ENCODE results near the gene ARVCF. TPM values are rescaled to one million over a fixed set of nuclear protein-coding genes. Genes with fewer than 3 reads are reported as not detected.

Gene ARVCF
- total RNA-seq, 1 donor from 2014 or later: 25.4 TPM

- Histone ChIP-seq H3K36me3 (peaks cover 84% of the 10 kb centered on the region), H3K4me1 (peaks cover 27% of the 10 kb centered on the region), H3K9me3 (replicated peaks) (no peaks in the 10 kb centered on the region), H3K4me3 (no peak overlapping the region), H3K27ac (replicated peaks) (no peak overlapping the region), H3K27me3 (ENCODE audit: low read depth) (no peaks in the 10 kb centered on the region)
- no peak for TF ChIP-seq CTCF (IDR thresholded peaks at IDR 0.05; ENCODE audit: borderline replicate concordance)
- intact Hi-C loops (cut with micrococcal nuclease): no loop called here
- no peak for DNase-seq
These were observed 23.9 kb upstream of the ARVCF start for GRCh38 chr22:20040327-20041200.

GRCh38 chr22:20039683-20040325, 23.2 kb upstream of the ARVCF start:
- DNase-seq: no peak
- Histone ChIP-seq H3K9me3 (replicated peaks) (no peaks in the 10 kb centered on the region), H3K4me1 (peaks cover 32% of the 10 kb centered on the region), H3K4me3 (no peak overlapping the region), H3K27ac (replicated peaks) (no peak overlapping the region), H3K27me3 (ENCODE audit: low read depth) (no peaks in the 10 kb centered on the region), H3K36me3 (peaks cover 79% of the 10 kb centered on the region)
- no peak for TF ChIP-seq CTCF (IDR thresholded peaks at IDR 0.05; ENCODE audit: borderline replicate concordance)
- intact Hi-C loops (cut with micrococcal nuclease): no loop called here

GRCh38 chr22:20038574-20038973, 22.0 kb upstream of the ARVCF start:
- TF ChIP-seq CTCF (IDR thresholded peaks at IDR 0.05; ENCODE audit: borderline replicate concordance): no peak
- Histone ChIP-seq H3K27me3 (ENCODE audit: low read depth) (no peaks in the 10 kb centered on the region), H3K4me3 (no peak overlapping the region), H3K9me3 (replicated peaks) (no peaks in the 10 kb centered on the region), H3K36me3 (peaks cover 67% of the 10 kb centered on the region), H3K4me1 (peaks cover 40% of the 10 kb centered on the region), H3K27ac (replicated peaks) (no peak overlapping the region)
- DNase-seq: no peak
- intact Hi-C loops (cut with micrococcal nuclease): no loop called here

- DNase-seq: no peak
- intact Hi-C loops (cut with micrococcal nuclease): no loop called here
- peaks cover 52% of the 10 kb centered on the region for H3K4me1 ChIP-seq
These were observed 20.8 kb upstream of the ARVCF start for GRCh38 chr22:20037419-20037818.

More at GRCh38 chr22:20037419-20037818, 20.8 kb upstream of the ARVCF start:
- TF ChIP-seq CTCF (IDR thresholded peaks at IDR 0.05; ENCODE audit: borderline replicate concordance): no peak
- Histone ChIP-seq H3K27ac (replicated peaks) (no peak overlapping the region), H3K9me3 (replicated peaks) (no peaks in the 10 kb centered on the region), H3K36me3 (peaks cover 55% of the 10 kb centered on the region), H3K27me3 (ENCODE audit: low read depth) (no peaks in the 10 kb centered on the region), H3K4me3 (no peak overlapping the region)
